HepG2 (cell line): ENCODE data around the gene PDE4D. TPM values are rescaled to one million over a fixed set of nuclear protein-coding genes. Genes with fewer than 3 reads are reported as not detected.

Experiments used
- ATAC-seq: fragments of 200-7000 bp; cut with Tn5 transposase; 3 replicates; pipeline ENCODE4 v1.9.1; 2020; ENCODE audit warnings: mild to moderate bottlenecking, moderate library complexity
- BruUV-seq: library from RNA; stranded (reverse); fragments of 400-500 nt; replicated peaks from 2 replicates; lab custom pipeline; 2021; lab: Mats Ljungman, UMichigan
- CTCF ChIA-PET: fragments of 300-600 bp; formaldehyde crosslinking; extraction: SDS; loops from one replicate; lab custom pipeline; 2021; ENCODE audit warnings: low total read pairs, inconsistent platforms, low intra/inter-chr PET ratio; lab: Yijun Ruan, JAX
- POLR2A ChIA-PET: fragments of 350-600 bp; sonication (Branson Sonifier 250); formaldehyde crosslinking; loops from one replicate; lab custom pipeline; 2020; ENCODE audit warnings: antibody characterized with exemption, inconsistent platforms; lab: Yijun Ruan, JAX
- DNase-seq: peaks from one replicate; pipeline ENCODE4 v3.0.0-alpha.2; 2015; ENCODE audit warnings: low spot score
- FAIRE-seq: peaks from 3 replicates; lab custom pipeline; 2011; peaks lifted over from hg19 to GRCh38; lab: Jason Lieb, UNC
- H2AFZ ChIP-seq: one replicate; pipeline ENCODE4 v1.6.1; 2011; ENCODE audit warnings: low read length, inconsistent platforms
- H3K27ac ChIP-seq: fragments of 300-600 bp; 3 replicates; pipeline ENCODE4 v1.8.0; 2011; ENCODE audit warnings: mixed run types, mild to moderate bottlenecking, mixed read lengths, low read length, inconsistent platforms; ENCODE audit not compliant: insufficient read depth; ENCODE audit errors: extremely low read length
- H3K27me3 ChIP-seq, 2 experiments: fragments of 200-600 bp in 1 of 2; 2 replicates in 1 of 2; 3 replicates in 1 of 2; pipeline versions ENCODE4 v1.6.0 to v1.8.0; 2011; ENCODE audit warnings: low read length in 2 of 2, mild to moderate bottlenecking in 2 of 2, moderate library complexity in 2 of 2, inconsistent platforms in 1 of 2; ENCODE audit not compliant: insufficient read depth in 2 of 2, control insufficient read depth in 1 of 2
- H3K36me3 ChIP-seq, 2 experiments: fragments of 200-600 bp in 1 of 2; replicated peaks in 1 of 2; 2 replicates in 1 of 2; 3 replicates in 1 of 2; pipeline versions ENCODE4 v1.5.1 to v1.8.0; 2011; ENCODE audit warnings: low read length in 2 of 2, inconsistent platforms in 1 of 2; ENCODE audit not compliant: insufficient read depth in 2 of 2, control insufficient read depth in 1 of 2
- H3K4me1 ChIP-seq: 2 replicates; pipeline ENCODE4 v1.5.1; 2012; ENCODE audit warnings: low read length, inconsistent platforms; ENCODE audit not compliant: insufficient read depth
- H3K4me2 ChIP-seq: 2 replicates; pipeline ENCODE4 v1.6.0; 2011; ENCODE audit warnings: low read depth, low read length, inconsistent platforms
- H3K4me3 ChIP-seq, 3 experiments: fragments of 200-600 bp in 1 of 3; sonication (generic), shearing (Covaris generic) in 1 of 3; replicated peaks in 1 of 3; 2 replicates each; pipeline ENCODE4 v1.5.1; 2011 to 2016; ENCODE audit warnings: low read length in 3 of 3, inconsistent platforms in 2 of 3, low read depth in 2 of 3, mild to moderate bottlenecking in 2 of 3, control low read depth in 1 of 3, mixed read lengths in 1 of 3; ENCODE audit not compliant: insufficient read depth in 1 of 3
- H3K79me2 ChIP-seq: one replicate; pipeline ENCODE4 v1.6.1; 2011; ENCODE audit warnings: low read length, inconsistent platforms; ENCODE audit not compliant: insufficient read depth
- H3K9ac ChIP-seq: 2 replicates; pipeline ENCODE4 v1.6.0; 2011; ENCODE audit warnings: mild to moderate bottlenecking, low read depth, low read length, inconsistent platforms; ENCODE audit not compliant: insufficient read depth
- H3K9me3 ChIP-seq: 2 replicates; pipeline ENCODE4 v1.5.1; 2012; ENCODE audit warnings: mild to moderate bottlenecking, low read length
- H4K20me1 ChIP-seq: 2 replicates; pipeline ENCODE4 v1.6.0; 2011; ENCODE audit warnings: inconsistent platforms, mild to moderate bottlenecking, low read length, moderate library complexity; ENCODE audit not compliant: insufficient read depth
- ATRX ChIP-seq: sonication (generic); formaldehyde crosslinking; IDR thresholded peaks from 2 replicates; pipeline ENCODE4 v1.4.0; 2020; ENCODE audit warnings: missing genetic modification reagents, borderline replicate concordance
- ETV6 ChIP-seq: sonication (generic); formaldehyde crosslinking; conservative IDR thresholded peaks from 2 replicates; pipeline ENCODE4 v1.4.0; 2020; ENCODE audit warnings: missing genetic modification reagents
- GTF2F1 ChIP-seq: fragments of 150-350 bp; IDR thresholded peaks from 2 replicates; pipeline ENCODE4 v1.6.1; 2014; ENCODE audit warnings: low read length
- HNRNPLL ChIP-seq: fragments of 200-400 bp; formaldehyde crosslinking; IDR thresholded peaks from 2 replicates; pipeline ENCODE4 v1.6.1; 2017; ENCODE audit warnings: mild to moderate bottlenecking, low read depth, low read length; ENCODE audit not compliant: poor library complexity, severe bottlenecking
- HOXA5 ChIP-seq: sonication (generic); formaldehyde crosslinking; IDR thresholded peaks from 2 replicates; pipeline ENCODE4 v1.4.0; 2020; ENCODE audit warnings: missing genetic modification reagents
- ISL2 ChIP-seq: sonication (generic); formaldehyde crosslinking; IDR thresholded peaks from 2 replicates; pipeline ENCODE4 v1.5.0; 2020; ENCODE audit warnings: missing genetic modification reagents
- MAFF ChIP-seq: IDR thresholded peaks from 2 replicates; pipeline ENCODE4 v1.6.1; 2011; ENCODE audit warnings: low read depth, low read length, improper control_type of control experiment
- MAFK ChIP-seq, 2 experiments: IDR thresholded peaks in 1 of 2; conservative IDR thresholded peaks in 1 of 2; 2 replicates each; pipeline ENCODE4 v1.6.1; 2011; ENCODE audit warnings: improper control_type of control experiment in 2 of 2, low read length in 2 of 2
- MLLT10 ChIP-seq: sonication (generic); formaldehyde crosslinking; IDR thresholded peaks from 2 replicates; pipeline ENCODE4 v1.4.0; 2020; ENCODE audit warnings: missing genetic modification reagents
- MYC ChIP-seq: sonication (generic); formaldehyde crosslinking; IDR thresholded peaks from 2 replicates; pipeline ENCODE4 v1.9.0; 2021; ENCODE audit warnings: missing genetic modification reagents, borderline replicate concordance
- SNAI1 ChIP-seq: sonication (generic); formaldehyde crosslinking; IDR thresholded peaks from 2 replicates; pipeline ENCODE4 v1.5.0; 2020; ENCODE audit warnings: mild to moderate bottlenecking, missing genetic modification reagents, borderline replicate concordance
- SNRNP70 ChIP-seq: fragments of 200-400 bp; formaldehyde crosslinking; IDR thresholded peaks from 2 replicates; pipeline ENCODE4 v1.6.1; 2017; ENCODE audit warnings: mild to moderate bottlenecking, low read depth, low read length, moderate library complexity
- TFAP4 ChIP-seq: sonication (generic); IDR thresholded peaks from 2 replicates; pipeline ENCODE4 v1.6.1; 2016; ENCODE audit warnings: low read depth, borderline replicate concordance
- ZBTB37 ChIP-seq: sonication (generic); formaldehyde crosslinking; IDR thresholded peaks from 2 replicates; pipeline ENCODE4 v1.4.0; 2020; ENCODE audit warnings: mild to moderate bottlenecking, missing genetic modification reagents
- ZFP36L2 ChIP-seq: sonication (generic); formaldehyde crosslinking; IDR thresholded peaks from 2 replicates; pipeline ENCODE4 v1.4.0; 2020; ENCODE audit warnings: missing genetic modification reagents
- ZNF549 ChIP-seq: sonication (generic); formaldehyde crosslinking; IDR thresholded peaks from 2 replicates; pipeline ENCODE4 v1.5.0; 2020; ENCODE audit warnings: missing genetic modification reagents
- ZNF572 ChIP-seq: sonication (generic); formaldehyde crosslinking; IDR thresholded peaks from 2 replicates; pipeline ENCODE4 v1.5.1; 2020; ENCODE audit warnings: mild to moderate bottlenecking, missing genetic modification reagents
- ZNF616 ChIP-seq: sonication (generic); formaldehyde crosslinking; IDR thresholded peaks from 2 replicates; pipeline ENCODE4 v1.5.0; 2020; ENCODE audit warnings: low read depth, mild to moderate bottlenecking, missing genetic modification reagents
- ZNF629 ChIP-seq: sonication (generic); formaldehyde crosslinking; conservative IDR thresholded peaks from 2 replicates; pipeline ENCODE4 v1.5.0; 2020; ENCODE audit warnings: missing genetic modification reagents
- ZNF780A ChIP-seq: sonication (generic); formaldehyde crosslinking; IDR thresholded peaks from 2 replicates; pipeline ENCODE4 v1.8.0; 2022; ENCODE audit warnings: mild to moderate bottlenecking, missing genetic modification reagents, moderate library complexity
- WGBS: methylation state at CpG from one replicate; pipeline ENCODE4 v1.1.6; 2017; ENCODE audit warnings: low lambda C conversion rate; 5-methylcytosine and 5-hydroxymethylcytosine counted together
- in situ Hi-C: cut with HindIII; loops from 2 replicates; pipeline ENCODE4 v1.10.0; 2017; ENCODE audit warnings: low pct_unique_long_range_greater_than_20kb; ENCODE audit not compliant: extremely low pct_ligation_motif_present
- intact Hi-C: fragments of 100-400 bp; cut with micrococcal nuclease; formaldehyde crosslinking; loops from one replicate; pipeline ENCODE4 v1.10.0; 2022; ENCODE audit not compliant: unreplicated experiment
- polyA plus RNA-seq, 8 experiments: library from polyadenylated mRNA; depleted of rRNA in 3 of 8; stranded (reverse) in 7 of 8; unstranded in 1 of 8; fragments of >200 nt; fragmentation: Illumina TruSeq in 4 of 8; extraction: Trizol in 4 of 8; gene quantifications; 2 replicates each; pipeline versions ENCODE4 v1.2.1 to v1.2.3, GENCODE V29; 2011 to 2016; ENCODE audit warnings: low read depth in 4 of 8, missing spikeins in 1 of 8, mixed read lengths in 1 of 8; ENCODE audit not compliant: insufficient read depth in 1 of 8
- total RNA-seq, 5 experiments: library from RNA; depleted of rRNA; stranded (reverse); fragments of >200 nt; fragmentation: Illumina TruSeq; extraction: Trizol; gene quantifications; 2 replicates each; pipeline ENCODE4 v1.2.3, GENCODE V29; 2016; ENCODE audit warnings: low read depth in 1 of 5

Gene PDE4D
- total and polyA plus RNA-seq, 2 of the 13 experiments (the other 11 are each of a cell fraction or from before 2014, with no cell fraction given), result 7.0 to 12.2 TPM

- Histone ChIP-seq H2AFZ (no peak overlapping the region), H4K20me1 (no peaks in the 10 kb centered on the region), H3K4me3 (no peak overlapping the region), H3K36me3 (no peaks in the 10 kb centered on the region), H3K9me3 (no peaks in the 10 kb centered on the region), H3K4me2 (no peak overlapping the region), H3K4me1 (no peaks in the 10 kb centered on the region), H3K79me2 (no peaks in the 10 kb centered on the region), H3K27ac (no peak overlapping the region), H3K9ac (no peak overlapping the region), H3K27me3 (peaks cover 0 to 8% of the 10 kb centered on the region in 2 experiments; a peak in 1 of 5 replicates)
- ATAC-seq (no peak), FAIRE-seq (no peak), DNase-seq (no peak)
- in situ Hi-C loops (no loop called here), intact Hi-C loops (no loop called here)
- BruUV-seq, result no TSS peak
- POLR2A ChIA-PET, result no interaction called here
- no peak for TF ChIP-seq ZNF780A (CRISPR knock-in tag)
- no peak for TF ChIP-seq ZNF629
- no peak for TF ChIP-seq ZNF549 (CRISPR knock-in tag)
- TF ChIP-seq MAFF, result no peak
- no peak for TF ChIP-seq MLLT10
- no peak for TF ChIP-seq GTF2F1
- TF ChIP-seq HNRNPLL, result no peak
- no peak for TF ChIP-seq HOXA5
- no peak for TF ChIP-seq ATRX (CRISPR knock-in tag)
- CTCF ChIA-PET, result no interaction called here
- WGBS, result 13% methylated on average over 4 of the region's 4 CpGs
Measured at GRCh38 chr5:58963361-58963760, 930.2 kb downstream of the PDE4D start.

- ATAC-seq, result no peak
- H3K27me3 ChIP-seq, result peaks cover 0 to 8% of the 10 kb centered on the region in 2 experiments; a peak in 1 of 5 replicates
- ChIA-PET CTCF (no interaction called here), POLR2A (no interaction called here)
- no peak overlapping the region for H3K27ac ChIP-seq
- no peaks in the 10 kb centered on the region for H3K9me3 ChIP-seq
- intact Hi-C loops, result no loop called here
- no peak overlapping the region for H3K4me3 ChIP-seq
- no peaks in the 10 kb centered on the region for H3K36me3 ChIP-seq
- H2AFZ ChIP-seq, result no peak overlapping the region
- H3K4me2 ChIP-seq, result no peak overlapping the region
- no peaks in the 10 kb centered on the region for H3K4me1 ChIP-seq
- no peak for FAIRE-seq
- BruUV-seq, result no TSS peak
- in situ Hi-C loops, result no loop called here
- no peaks in the 10 kb centered on the region for H4K20me1 ChIP-seq
- no peak overlapping the region for H3K9ac ChIP-seq
- DNase-seq, result no peak
- 17% methylated on average over 3 of the region's 3 CpGs for WGBS
- H3K79me2 ChIP-seq, result no peaks in the 10 kb centered on the region
- no peak for TF ChIP-seq TFAP4
- no peak for TF ChIP-seq SNRNP70
- TF ChIP-seq ZBTB37 (CRISPR knock-in tag), result no peak
- no peak for TF ChIP-seq ETV6 (CRISPR knock-in tag)
- TF ChIP-seq SNAI1 (CRISPR knock-in tag), result no peak
- no peak for TF ChIP-seq MYC
- TF ChIP-seq ZFP36L2 (CRISPR knock-in tag), result no peak
- TF ChIP-seq ZNF572 (CRISPR knock-in tag), result no peak
- TF ChIP-seq MAFK (conservative IDR thresholded peaks at IDR 0.05 in 1 of 2, IDR thresholded peaks at IDR 0.05 in 1 of 2; ENCODE audit: low read length in 2 of 2), result no peak
- no peak for TF ChIP-seq ZNF616
- no peak for TF ChIP-seq ISL2 (CRISPR knock-in tag)
Measured at GRCh38 chr5:58961631-58962280, 931.8 kb downstream of the PDE4D start.
